Spleen (tissue), 7 donors: Measurements from ENCODE around the gene MGAT5.

Source experiments
- POLR2AphosphoS5 ChIP-seq, 3 donors: sonication (generic); formaldehyde crosslinking; IDR thresholded peaks; one replicate each; pipeline ENCODE4 v1.5.1; 2017; ENCODE audit warnings: antibody characterized with exemption in 3 of 3
- TF ChIP-seq, protein P1 (sequence below), 11 experiments: fragments of 200-600 bp in 7 of 11; fragments of 450-650 bp in 4 of 11; sonication (generic) in 4 of 11; IDR thresholded peaks in 8 of 11; conservative IDR thresholded peaks in 3 of 11; 1 replicate in 7 of 11; 2 replicates in 4 of 11; pipeline versions ENCODE4 v1.4.0 to v1.8.0; 2016 to 2021; ENCODE audit warnings: antibody characterized with exemption in 11 of 11, inconsistent platforms in 4 of 11, mild to moderate bottlenecking in 1 of 11
- donor health status: DM: no; HTN: no; CAD: no; lungs with moderate emphysema.
- donor health status: DM: no; HTN: no; CAD: no.
- donor health status: DM: no; HTN: no; CAD: no.

DNA sequence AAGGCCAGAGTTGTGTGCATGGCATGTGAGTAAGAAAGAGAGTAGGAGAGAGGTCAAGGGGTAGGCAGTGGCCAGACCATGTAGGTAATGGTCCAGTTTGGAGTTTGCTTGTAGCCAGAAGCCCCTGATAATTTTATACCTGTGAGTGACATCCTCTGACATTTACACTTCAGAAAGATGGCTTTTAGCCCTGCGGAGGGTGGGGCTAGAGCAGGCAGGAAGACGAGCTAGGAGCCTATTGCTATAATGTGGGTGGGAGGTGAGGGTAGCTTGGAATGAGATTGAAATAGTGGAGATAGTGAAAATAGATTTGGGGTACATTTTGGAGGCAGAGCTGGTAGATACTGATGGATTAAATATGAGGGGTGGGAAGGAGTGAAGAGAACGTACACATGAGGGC lies 48.8 kb upstream of the MGAT5 start:
- TF ChIP-seq, protein P1, sequence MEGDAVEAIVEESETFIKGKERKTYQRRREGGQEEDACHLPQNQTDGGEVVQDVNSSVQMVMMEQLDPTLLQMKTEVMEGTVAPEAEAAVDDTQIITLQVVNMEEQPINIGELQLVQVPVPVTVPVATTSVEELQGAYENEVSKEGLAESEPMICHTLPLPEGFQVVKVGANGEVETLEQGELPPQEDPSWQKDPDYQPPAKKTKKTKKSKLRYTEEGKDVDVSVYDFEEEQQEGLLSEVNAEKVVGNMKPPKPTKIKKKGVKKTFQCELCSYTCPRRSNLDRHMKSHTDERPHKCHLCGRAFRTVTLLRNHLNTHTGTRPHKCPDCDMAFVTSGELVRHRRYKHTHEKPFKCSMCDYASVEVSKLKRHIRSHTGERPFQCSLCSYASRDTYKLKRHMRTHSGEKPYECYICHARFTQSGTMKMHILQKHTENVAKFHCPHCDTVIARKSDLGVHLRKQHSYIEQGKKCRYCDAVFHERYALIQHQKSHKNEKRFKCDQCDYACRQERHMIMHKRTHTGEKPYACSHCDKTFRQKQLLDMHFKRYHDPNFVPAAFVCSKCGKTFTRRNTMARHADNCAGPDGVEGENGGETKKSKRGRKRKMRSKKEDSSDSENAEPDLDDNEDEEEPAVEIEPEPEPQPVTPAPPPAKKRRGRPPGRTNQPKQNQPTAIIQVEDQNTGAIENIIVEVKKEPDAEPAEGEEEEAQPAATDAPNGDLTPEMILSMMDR (IDR thresholded peaks at IDR 0.05 in 8 of 11, conservative IDR thresholded peaks at IDR 0.05 in 3 of 11): no peak
- TF ChIP-seq POLR2AphosphoS5 (IDR thresholded peaks at IDR 0.05): no peak
